IPS-18a (cell line): ENCODE data around the gene LYPD6B.

ENCODE experiments used
- H3K27ac ChIP-seq: one replicate; pipeline ENCODE4 v1.5.1; 2013; ENCODE audit warnings: low read length
- H3K27me3 ChIP-seq: one replicate; pipeline ENCODE4 v1.6.1; 2013; ENCODE audit warnings: mild to moderate bottlenecking, low read length; ENCODE audit not compliant: control insufficient read depth, insufficient read depth
- H3K36me3 ChIP-seq: one replicate; pipeline ENCODE4 v1.6.1; 2013; ENCODE audit warnings: low read depth, low read length; ENCODE audit not compliant: control insufficient read depth
- H3K4me1 ChIP-seq: one replicate; pipeline ENCODE4 v1.6.1; 2013; ENCODE audit warnings: low read depth, low read length; ENCODE audit not compliant: control insufficient read depth
- H3K4me3 ChIP-seq: one replicate; pipeline ENCODE4 v1.5.1; 2013; ENCODE audit warnings: low read length
- H3K9ac ChIP-seq: one replicate; pipeline ENCODE4 v1.6.1; 2013; ENCODE audit warnings: mild to moderate bottlenecking, low read length, moderate library complexity
- H3K9me3 ChIP-seq: one replicate; pipeline ENCODE4 v1.6.1; 2013; ENCODE audit warnings: low read depth, low read length; ENCODE audit not compliant: control insufficient read depth

The LYPD6B gene

GRCh38 chr2:149049142-149049541 is 10.6 kb downstream of the LYPD6B start:
- Histone ChIP-seq H3K4me3 (no peak overlapping the region), H3K9me3 (peaks cover 3% of the 10 kb centered on the region), H3K27ac (no peak overlapping the region), H3K9ac (no peak overlapping the region), H3K4me1 (no peaks in the 10 kb centered on the region), H3K27me3 (no peaks in the 10 kb centered on the region), H3K36me3 (no peaks in the 10 kb centered on the region)

- no peak overlapping the region for H3K27ac ChIP-seq
Observed at GRCh38 chr2:149050188-149050587, 11.7 kb downstream of the LYPD6B start.

DNA sequence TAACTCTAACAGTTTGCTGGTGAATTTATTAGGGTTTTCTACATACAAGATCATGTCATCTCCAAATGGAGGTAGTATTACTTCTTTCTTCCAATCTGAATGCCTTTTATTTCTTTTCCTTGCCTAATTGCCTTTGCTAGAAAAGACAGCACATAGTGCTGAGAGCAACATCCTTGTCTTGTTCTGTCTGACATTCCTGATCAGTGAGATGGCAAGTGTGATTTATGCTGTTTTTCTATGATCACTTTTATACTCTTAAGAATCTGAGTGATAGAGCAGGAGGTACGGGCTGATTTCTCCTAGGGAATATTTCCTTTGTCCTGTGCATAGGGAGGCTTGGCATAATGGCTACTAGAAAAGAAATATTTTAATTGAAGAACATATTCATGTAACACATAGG is 17.3 kb downstream of the LYPD6B start:
- Histone ChIP-seq H3K36me3 (no peaks in the 10 kb centered on the region), H3K27ac (no peak overlapping the region)

More at GRCh38 chr2:149050188-149050587, 11.7 kb downstream of the LYPD6B start:
- no peak overlapping the region for H3K9ac ChIP-seq
- H3K4me1 ChIP-seq, result no peaks in the 10 kb centered on the region
- no peak overlapping the region for H3K4me3 ChIP-seq
- no peaks in the 10 kb centered on the region for H3K27me3 ChIP-seq
- H3K9me3 ChIP-seq, result peaks cover 3% of the 10 kb centered on the region
- no peaks in the 10 kb centered on the region for H3K36me3 ChIP-seq

GRCh38 chr2:149056541-149057255 is 18.2 kb downstream of the LYPD6B start:
- Histone ChIP-seq H3K9me3 (no peaks in the 10 kb centered on the region), H3K36me3 (no peaks in the 10 kb centered on the region), H3K4me1 (no peaks in the 10 kb centered on the region), H3K9ac (no peak overlapping the region), H3K27ac (no peak overlapping the region), H3K27me3 (no peaks in the 10 kb centered on the region), H3K4me3 (no peak overlapping the region)

More for the DNA sequence above, 17.3 kb downstream of the LYPD6B start:
- no peaks in the 10 kb centered on the region for H3K9me3 ChIP-seq
- no peaks in the 10 kb centered on the region for H3K4me1 ChIP-seq
- H3K4me3 ChIP-seq, result no peak overlapping the region
- no peaks in the 10 kb centered on the region for H3K27me3 ChIP-seq
- H3K9ac ChIP-seq, result no peak overlapping the region

- Histone ChIP-seq H3K27me3 (no peaks in the 10 kb centered on the region), H3K27ac (no peak overlapping the region), H3K9ac (no peak overlapping the region), H3K36me3 (no peaks in the 10 kb centered on the region), H3K4me3 (no peak overlapping the region), H3K4me1 (no peaks in the 10 kb centered on the region), H3K9me3 (no peaks in the 10 kb centered on the region)
Observed at GRCh38 chr2:149057401-149057800, 18.9 kb downstream of the LYPD6B start.

DNA sequence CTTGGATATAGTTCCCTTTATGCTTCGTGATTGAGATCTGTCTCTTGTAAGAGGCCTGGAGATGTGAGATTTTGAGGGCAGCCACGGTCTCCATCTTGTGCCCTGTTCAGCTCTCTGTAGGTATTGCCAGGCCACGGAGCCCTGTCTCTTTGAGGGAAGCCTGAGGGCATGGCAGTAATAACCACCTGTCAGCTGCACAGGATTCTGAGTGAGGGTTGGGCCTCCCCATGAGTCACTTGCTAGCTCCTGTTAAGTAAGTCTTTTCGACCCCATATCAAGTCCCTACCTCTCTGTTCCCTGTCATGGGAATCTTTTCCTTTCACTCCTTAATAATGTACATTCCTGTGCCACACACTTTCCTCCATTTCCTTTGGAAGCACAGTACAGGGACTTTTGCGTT is 20.4 kb downstream of the LYPD6B start:
- H3K36me3 ChIP-seq, result no peaks in the 10 kb centered on the region

GRCh38 chr2:149059822-149060221 is 21.3 kb downstream of the LYPD6B start:
- Histone ChIP-seq H3K27me3 (no peaks in the 10 kb centered on the region), H3K9ac (no peak overlapping the region), H3K4me3 (no peak overlapping the region), H3K4me1 (no peaks in the 10 kb centered on the region), H3K36me3 (no peaks in the 10 kb centered on the region), H3K27ac (no peak overlapping the region), H3K9me3 (no peaks in the 10 kb centered on the region)

More for the DNA sequence above, 20.4 kb downstream of the LYPD6B start:
- Histone ChIP-seq H3K9ac (no peak overlapping the region), H3K4me1 (no peaks in the 10 kb centered on the region), H3K9me3 (no peaks in the 10 kb centered on the region), H3K4me3 (no peak overlapping the region), H3K27ac (no peak overlapping the region), H3K27me3 (no peaks in the 10 kb centered on the region)

DNA sequence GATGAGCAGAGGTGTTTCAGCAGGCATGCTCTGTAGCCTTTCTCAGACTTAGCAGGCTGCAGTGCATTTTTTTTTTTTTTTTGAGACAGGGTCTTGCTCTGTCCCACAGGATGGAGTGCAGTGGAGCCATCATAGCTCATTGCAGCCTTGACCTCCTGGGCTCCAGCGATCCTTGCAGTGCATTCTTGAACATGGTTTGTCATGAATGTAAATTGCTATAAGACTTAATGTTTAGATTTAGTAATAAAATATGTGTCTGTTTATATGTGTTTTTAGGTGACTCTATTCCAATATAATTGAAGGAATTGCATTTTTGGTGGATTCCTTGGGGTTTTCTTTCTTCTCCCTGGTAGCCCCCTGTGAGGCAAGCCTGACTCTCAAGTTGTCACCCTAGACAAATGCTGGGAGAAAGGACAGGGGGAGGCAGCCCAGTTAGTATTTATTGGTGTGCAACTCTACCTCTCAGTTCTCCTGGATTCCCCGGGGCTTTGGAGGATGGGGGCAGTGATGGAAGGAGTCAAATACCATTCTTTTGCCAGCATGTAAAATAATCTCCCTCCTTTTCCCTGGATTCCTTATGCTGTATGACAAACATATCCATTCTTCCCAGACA is 22.7 kb downstream of the LYPD6B start:
- Histone ChIP-seq H3K4me1 (no peaks in the 10 kb centered on the region), H3K4me3 (no peak overlapping the region), H3K27me3 (no peaks in the 10 kb centered on the region)

DNA sequence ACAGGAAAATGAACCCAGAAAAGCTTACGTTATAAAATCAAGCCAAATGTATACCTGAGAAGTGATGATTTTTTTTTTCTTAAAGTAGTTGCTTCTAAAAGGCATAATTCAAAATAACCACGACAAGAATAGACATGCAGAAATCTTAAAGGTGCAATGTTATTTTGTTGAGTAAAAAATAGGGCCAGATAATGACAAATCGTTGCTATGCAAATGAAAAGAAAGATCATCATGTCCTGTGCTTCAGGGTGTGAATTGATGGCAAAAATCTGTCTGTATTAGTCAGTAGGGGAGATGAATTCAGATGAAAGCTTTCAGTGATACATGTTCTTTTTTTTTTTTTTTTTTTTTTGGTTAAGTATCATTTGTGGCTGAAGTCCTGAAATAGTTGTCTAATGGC is 24.0 kb downstream of the LYPD6B start:
- no peaks in the 10 kb centered on the region for H3K27me3 ChIP-seq
- H3K36me3 ChIP-seq, result no peaks in the 10 kb centered on the region
- H3K9ac ChIP-seq, result no peak overlapping the region
- H3K4me1 ChIP-seq, result no peaks in the 10 kb centered on the region
- H3K27ac ChIP-seq, result no peak overlapping the region
- no peak overlapping the region for H3K4me3 ChIP-seq
- H3K9me3 ChIP-seq, result no peaks in the 10 kb centered on the region

More for the DNA sequence above, 22.7 kb downstream of the LYPD6B start:
- Histone ChIP-seq H3K9me3 (no peaks in the 10 kb centered on the region), H3K36me3 (no peaks in the 10 kb centered on the region), H3K27ac (no peak overlapping the region), H3K9ac (no peak overlapping the region)

- Histone ChIP-seq H3K9ac (no peak overlapping the region), H3K4me1 (no peaks in the 10 kb centered on the region), H3K36me3 (no peaks in the 10 kb centered on the region), H3K9me3 (no peaks in the 10 kb centered on the region), H3K4me3 (no peak overlapping the region), H3K27ac (no peak overlapping the region), H3K27me3 (no peaks in the 10 kb centered on the region)
Observed at GRCh38 chr2:149063177-149063576, 24.7 kb downstream of the LYPD6B start.

GRCh38 chr2:149064365-149064841 is 25.9 kb downstream of the LYPD6B start:
- H3K27ac ChIP-seq, result no peak overlapping the region

More at GRCh38 chr2:149064365-149064841, 25.9 kb downstream of the LYPD6B start:
- Histone ChIP-seq H3K27me3 (no peaks in the 10 kb centered on the region), H3K4me3 (no peak overlapping the region), H3K9me3 (no peaks in the 10 kb centered on the region), H3K36me3 (no peaks in the 10 kb centered on the region), H3K4me1 (no peaks in the 10 kb centered on the region), H3K9ac (no peak overlapping the region)
